Uterus (tissue), 4 donors: ENCODE data around the gene VPS18. TPM values are rescaled to one million over a fixed set of nuclear protein-coding genes. Genes with fewer than 3 reads are reported as not detected.
A peak's percentile ranks its signal among the peaks of the same experiment; 100 is the strongest.

Experiments
- DNase-seq, 2 donors: peaks; one replicate each; pipeline ENCODE4 v3.0.0-alpha.2; 2019 to 2020
- H3K27ac ChIP-seq, 2 donors: fragments of 200-600 bp; sonication (generic); 1 replicate in 1 of 2; 2 replicates in 1 of 2; pipeline ENCODE4 v1.5.1; 2016 to 2018
- H3K27me3 ChIP-seq, 2 donors: fragments of 200-600 bp; sonication (generic); one replicate each; pipeline ENCODE4 v1.5.1; 2018 to 2019; ENCODE audit warnings: control low read depth in 1 of 2
- H3K36me3 ChIP-seq, 2 donors: fragments of 200-600 bp; sonication (generic); one replicate each; pipeline ENCODE4 v1.5.1; 2019; ENCODE audit warnings: control low read depth in 1 of 2
- H3K4me1 ChIP-seq, 2 donors: fragments of 200-600 bp; sonication (generic); one replicate each; pipeline ENCODE4 v1.5.1; 2018 to 2019; ENCODE audit warnings: control low read depth in 1 of 2
- H3K4me3 ChIP-seq, 2 donors: fragments of 200-600 bp; sonication (generic); 1 replicate in 1 of 2; 2 replicates in 1 of 2; pipeline ENCODE4 v1.5.1; 2018 to 2019; ENCODE audit warnings: mild to moderate bottlenecking in 1 of 2
- H3K9me3 ChIP-seq, 2 donors: fragments of 200-600 bp; sonication (generic); one replicate each; pipeline ENCODE4 v1.5.1; 2019; ENCODE audit warnings: control low read depth in 1 of 2
- CTCF ChIP-seq, 4 experiments: fragments of 200-600 bp in 2 of 4; fragments of 450-650 bp in 2 of 4; sonication (generic) in 2 of 4; IDR thresholded peaks; one replicate each; pipeline ENCODE4 v1.5.1; 2016 to 2019; ENCODE audit warnings: antibody characterized with exemption in 4 of 4, mild to moderate bottlenecking in 2 of 4, moderate library complexity in 1 of 4
- POLR2A ChIP-seq, 2 donors: fragments of 450-650 bp; IDR thresholded peaks; one replicate each; pipeline ENCODE4 v1.6.1; 2016; ENCODE audit warnings: antibody characterized with exemption in 2 of 2, mild to moderate bottlenecking in 1 of 2, moderate library complexity in 1 of 2
- intact Hi-C: fragments of 100-400 bp; cut with DNase I; formaldehyde crosslinking; loops from one replicate; pipeline ENCODE4 v1.15.1; 2023; ENCODE audit warnings: low total_unique reads
- total RNA-seq, 4 donors: library from RNA; depleted of rRNA in 3 of 4; stranded (reverse); fragments of >200 nt in 3 of 4; gene quantifications; one replicate each; pipeline versions ENCODE4 v1.1.0 to v1.2.4, GENCODE V29; 2014 to 2023
- donor health status: DM: yes; HTN: yes; CAD: no.

Gene VPS18
- total RNA-seq, 4 donors from 2014 or later: 3.8 to 33.3 (median 17.3) TPM

GRCh38 chr15:40914013-40914412, 19.8 kb downstream of the VPS18 start:
- Histone ChIP-seq H3K9me3 (no peaks in the 10 kb centered on the region), H3K36me3 (no peaks in the 10 kb centered on the region), H3K27ac (no peak overlapping the region), H3K4me1 (no peaks in the 10 kb centered on the region), H3K27me3 (no peaks in the 10 kb centered on the region), H3K4me3 (no peak overlapping the region)
- no peak for TF ChIP-seq CTCF (IDR thresholded peaks at IDR 0.05)
- no peak for TF ChIP-seq POLR2A (IDR thresholded peaks at IDR 0.05)
- intact Hi-C loops: no loop called here
- no peak for DNase-seq

- DNase-seq: no peak
- Histone ChIP-seq H3K36me3 (no peaks in the 10 kb centered on the region), H3K9me3 (no peaks in the 10 kb centered on the region), H3K4me1 (no peaks in the 10 kb centered on the region), H3K27ac (peak overlapping the region in 1 of 2 donors; percentile 8), H3K27me3 (no peaks in the 10 kb centered on the region), H3K4me3 (no peak overlapping the region)
- intact Hi-C loops: no loop called here
- no peak for TF ChIP-seq POLR2A (IDR thresholded peaks at IDR 0.05)
- TF ChIP-seq CTCF (IDR thresholded peaks at IDR 0.05): no peak
Observed at GRCh38 chr15:40914486-40914885, 20.2 kb downstream of the VPS18 start.

GRCh38 chr15:40915116-40915661, 20.9 kb downstream of the VPS18 start:
- Histone ChIP-seq H3K4me1 (no peaks in the 10 kb centered on the region), H3K9me3 (no peaks in the 10 kb centered on the region), H3K4me3 (no peak overlapping the region), H3K27me3 (no peaks in the 10 kb centered on the region), H3K27ac (peak overlapping the region in 1 of 2 donors; percentile 43), H3K36me3 (no peaks in the 10 kb centered on the region)
- no peak for DNase-seq
- no peak for TF ChIP-seq POLR2A (IDR thresholded peaks at IDR 0.05)
- TF ChIP-seq CTCF (IDR thresholded peaks at IDR 0.05): no peak
- intact Hi-C loops: no loop called here

GRCh38 chr15:40915679-40916078, 21.4 kb downstream of the VPS18 start:
- Histone ChIP-seq H3K36me3 (no peaks in the 10 kb centered on the region), H3K9me3 (no peaks in the 10 kb centered on the region), H3K27me3 (no peaks in the 10 kb centered on the region), H3K27ac (peak overlapping the region in 1 of 2 donors; percentile 43), H3K4me1 (no peaks in the 10 kb centered on the region), H3K4me3 (no peak overlapping the region)
- TF ChIP-seq POLR2A (IDR thresholded peaks at IDR 0.05) (no peak), CTCF (IDR thresholded peaks at IDR 0.05) (no peak)
- intact Hi-C loops: no loop called here
- DNase-seq: no peak

GRCh38 chr15:40917585-40917984, 23.3 kb downstream of the VPS18 start:
- peak overlapping the region; percentile 1 to 20 for H3K27ac ChIP-seq

More at GRCh38 chr15:40917585-40917984, 23.3 kb downstream of the VPS18 start:
- Histone ChIP-seq H3K27me3 (no peaks in the 10 kb centered on the region), H3K9me3 (no peaks in the 10 kb centered on the region), H3K4me3 (no peak overlapping the region), H3K36me3 (no peaks in the 10 kb centered on the region), H3K4me1 (no peaks in the 10 kb centered on the region)
- TF ChIP-seq POLR2A (IDR thresholded peaks at IDR 0.05) (no peak), CTCF (IDR thresholded peaks at IDR 0.05) (no peak)
- intact Hi-C loops: no loop called here
- DNase-seq: no peak
